Tongue (tissue), 2 donors: Measurements from ENCODE around the gene SMIM10. TPM values are rescaled to one million over a fixed set of nuclear protein-coding genes. Genes with fewer than 3 reads are reported as not detected.
"Not testable (repeated sequence)": the region's sequence is repeated elsewhere in the genome, so short reads cannot be mapped to it uniquely, and the experiment has no call there.

Source experiments
- DNase-seq: peaks from one replicate; pipeline ENCODE4 v3.0.0-alpha.2; 2015
- total RNA-seq: library from RNA; depleted of rRNA; stranded (reverse); fragments of >200 nt; gene quantifications from one replicate; pipeline ENCODE4 v1.2.3, GENCODE V29; 2014

The SMIM10 gene
- total RNA-seq, 1 donor from 2014 or later: 3.6 TPM

GRCh38 chrX:135015523-135016245 lies 24.9 kb downstream of the SMIM10 start:
- DNase-seq: peak; percentile 54

- DNase-seq: not testable (repeated sequence)
Measured at GRCh38 chrX:135019890-135020289, 29.1 kb downstream of the SMIM10 start.

- DNase-seq: not testable (repeated sequence)
Measured at GRCh38 chrX:135023791-135024190, 33.0 kb downstream of the SMIM10 start.

- no peak for DNase-seq
Measured at GRCh38 chrX:135024526-135024925, 33.7 kb downstream of the SMIM10 start.

GRCh38 chrX:135030207-135030963 lies 39.6 kb downstream of the SMIM10 start:
- not testable (repeated sequence) for DNase-seq

- not testable (repeated sequence) for DNase-seq
Measured at GRCh38 chrX:135041149-135042123, 50.6 kb downstream of the SMIM10 start.

Other genes starting within 250 kb of the SMIM10 start
- 15.6 TPM for gene PABIR2, start 193.8 kb upstream of the SMIM10 start, total RNA-seq
- gene MOSPD1, start 75.7 kb upstream of the SMIM10 start, total RNA-seq: 39.1 TPM
- 9.4 TPM for gene RTL8B, start 31.6 kb downstream of the SMIM10 start, total RNA-seq
- 115 TPM for gene RTL8C, start 41.4 kb downstream of the SMIM10 start, total RNA-seq
- 5.6 TPM for gene RTL8A, start 61.1 kb downstream of the SMIM10 start, total RNA-seq
- gene SMIM10L2B, start 107.7 kb downstream of the SMIM10 start, total RNA-seq: 1.2 TPM
- gene ETDB, start 129.5 kb downstream of the SMIM10 start, total RNA-seq: not detected
- not detected for gene CT55, start 180.4 kb downstream of the SMIM10 start, total RNA-seq